Stimulated activated naive B cell treated with anti-CD40 and anti-IgM and Interleukin-4, amounts not matched to agents 10 μg/mL and 1 μg/mL and 100 μg/mL, for 72 hours (primary cell): ENCODE data around the gene CFAP210.
A peak's percentile ranks its signal among the peaks of the same experiment; 100 is the strongest.
"Not testable (repeated sequence)": the region's sequence is repeated elsewhere in the genome, so short reads cannot be mapped to it uniquely, and the experiment has no call there.

Experiments used
- ATAC-seq, 2 donors: fragments of 150-1000 bp; cut with Tn5 transposase; replicated peaks; 2 replicates each; pipeline ENCODE4 v1.10.0; 2021; ENCODE audit warnings: moderate library complexity in 1 of 2
- DNase-seq: peaks from one replicate; pipeline ENCODE4 v3.0.0; 2021
- H3K27ac Mint-ChIP-seq: one replicate; pipeline ENCODE4 v1.8.0; 2022; ENCODE audit warnings: mild to moderate bottlenecking, mixed read lengths
- H3K27me3 Mint-ChIP-seq, 2 donors: one replicate each; pipeline ENCODE4 v1.8.0; 2022; ENCODE audit warnings: mixed read lengths in 2 of 2
- H3K36me3 Mint-ChIP-seq, 2 donors: one replicate each; pipeline ENCODE4 v1.8.0; 2022; ENCODE audit warnings: mixed read lengths in 2 of 2, mild to moderate bottlenecking in 1 of 2
- H3K4me1 Mint-ChIP-seq, 2 donors: one replicate each; pipeline ENCODE4 v1.8.0; 2022; ENCODE audit warnings: mixed read lengths in 2 of 2, mild to moderate bottlenecking in 1 of 2
- H3K4me3 Mint-ChIP-seq, 2 donors: one replicate each; pipeline ENCODE4 v1.8.0; 2022; ENCODE audit warnings: mild to moderate bottlenecking in 2 of 2, mixed read lengths in 2 of 2, moderate library complexity in 1 of 2
- H3K9me3 Mint-ChIP-seq, 2 donors: one replicate each; pipeline ENCODE4 v1.8.0; 2022; ENCODE audit warnings: mixed read lengths in 2 of 2, mild to moderate bottlenecking in 1 of 2

The CFAP210 gene

GRCh38 chr2:169704160-169704708, 10.0 kb upstream of the CFAP210 start:
- peaks cover 9 to 32% of the 10 kb centered on the region in 2 donors for H3K36me3 Mint-ChIP-seq
- H3K27me3 Mint-ChIP-seq: no peaks in the 10 kb centered on the region
- no peak overlapping the region for H3K4me3 Mint-ChIP-seq
- H3K9me3 Mint-ChIP-seq: no peaks in the 10 kb centered on the region
- H3K4me1 Mint-ChIP-seq: peaks cover 0 to 5% of the 10 kb centered on the region in 2 donors
- no peak for ATAC-seq
- no peak overlapping the region for H3K27ac Mint-ChIP-seq
- DNase-seq: no peak

DNA sequence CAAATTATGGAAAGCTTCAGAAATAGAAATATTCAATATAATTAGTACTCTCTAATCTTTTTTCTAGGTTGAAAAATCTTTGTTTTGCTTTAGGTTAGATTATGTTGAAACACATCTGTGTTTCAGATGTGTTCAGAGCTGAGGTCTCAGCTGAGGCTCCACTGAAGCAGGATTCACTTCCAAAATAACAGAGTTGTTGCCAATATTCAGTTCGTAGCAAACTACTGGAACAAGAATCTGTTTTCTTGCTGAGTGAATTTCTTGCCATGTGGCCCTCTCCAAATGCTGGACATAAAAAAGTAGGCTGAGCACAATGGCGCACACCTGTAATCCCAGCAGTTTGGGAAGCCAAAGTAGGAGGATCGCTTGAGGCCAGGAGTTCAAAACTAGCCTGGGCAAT, 8.8 kb upstream of the CFAP210 start:
- H3K4me3 Mint-ChIP-seq: no peak overlapping the region
- H3K27ac Mint-ChIP-seq: no peak overlapping the region
- H3K4me1 Mint-ChIP-seq: peaks cover 0 to 5% of the 10 kb centered on the region in 2 donors
- peaks cover 11 to 39% of the 10 kb centered on the region in 2 donors for H3K36me3 Mint-ChIP-seq
- DNase-seq (no peak), ATAC-seq (no peak)
- H3K27me3 Mint-ChIP-seq: no peaks in the 10 kb centered on the region
- no peaks in the 10 kb centered on the region for H3K9me3 Mint-ChIP-seq

DNA sequence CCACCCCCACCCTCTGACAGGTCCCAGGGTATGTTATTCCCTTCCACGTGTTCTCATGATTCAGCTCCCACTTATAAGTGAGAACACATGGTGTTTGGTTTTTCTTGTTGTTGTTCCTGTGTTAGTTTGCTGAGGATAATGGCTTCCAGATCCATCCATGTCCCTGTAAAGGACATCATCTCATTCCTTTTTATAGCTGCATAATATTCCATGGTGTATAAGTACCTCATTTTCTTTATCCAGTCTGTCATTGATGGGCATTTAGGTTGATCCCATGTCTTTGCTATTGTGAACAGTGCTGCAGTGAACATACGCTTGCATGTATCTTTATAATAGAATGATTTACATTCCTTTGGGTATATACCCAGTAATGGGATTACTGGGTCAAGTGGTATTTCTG, 5.0 kb upstream of the CFAP210 start:
- H3K4me1 Mint-ChIP-seq, H3K27me3 Mint-ChIP-seq, DNase-seq, H3K9me3 Mint-ChIP-seq, H3K27ac Mint-ChIP-seq, ATAC-seq, H3K4me3 Mint-ChIP-seq: not testable (repeated sequence)
- H3K36me3 Mint-ChIP-seq: peaks cover 14 to 38% of the 10 kb centered on the region in 2 donors

GRCh38 chr2:169696381-169696780, 2.2 kb upstream of the CFAP210 start:
- DNase-seq (no peak), ATAC-seq (no peak)
- H3K36me3 Mint-ChIP-seq: peaks cover 13 to 27% of the 10 kb centered on the region in 2 donors
- peaks cover 11 to 13% of the 10 kb centered on the region in 2 donors for H3K27me3 Mint-ChIP-seq
- no peak overlapping the region for H3K4me3 Mint-ChIP-seq
- H3K27ac Mint-ChIP-seq: no peak overlapping the region
- peaks cover 3 to 4% of the 10 kb centered on the region in 2 donors for H3K9me3 Mint-ChIP-seq
- peaks cover 6 to 13% of the 10 kb centered on the region in 2 donors for H3K4me1 Mint-ChIP-seq

- DNase-seq (no peak), ATAC-seq (no peak)
- H3K27me3 Mint-ChIP-seq: peaks cover 16 to 20% of the 10 kb centered on the region in 2 donors
- peak overlapping the region; percentile 88 to 94 for H3K4me3 Mint-ChIP-seq
- peaks cover 6 to 13% of the 10 kb centered on the region in 2 donors for H3K4me1 Mint-ChIP-seq
- H3K27ac Mint-ChIP-seq: peak overlapping the region; percentile 94
- H3K36me3 Mint-ChIP-seq: peaks cover 14 to 23% of the 10 kb centered on the region in 2 donors
- peaks cover 6 to 9% of the 10 kb centered on the region in 2 donors for H3K9me3 Mint-ChIP-seq
Observed at GRCh38 chr2:169694894-169695260, 672 bp upstream of the CFAP210 start.

DNA sequence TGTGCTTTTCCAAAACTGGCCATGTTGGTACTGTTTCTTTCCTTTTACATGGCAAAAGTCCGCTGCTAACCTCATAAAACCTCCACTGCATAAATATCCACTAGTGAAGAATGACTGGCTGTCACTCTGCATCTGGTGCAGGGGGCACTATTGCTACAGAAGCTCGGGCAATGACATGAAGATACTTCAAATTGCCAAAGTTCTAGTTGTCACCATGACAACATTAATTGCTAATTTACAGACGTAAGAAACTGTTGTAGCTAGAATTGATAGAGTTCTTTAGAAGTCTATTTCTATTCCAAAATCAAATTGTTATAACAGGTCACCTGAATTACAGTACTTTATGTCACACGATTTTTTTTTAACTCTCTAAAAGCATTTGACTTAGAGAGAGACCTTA, 845 bp downstream of the CFAP210 start:
- no peak for ATAC-seq
- peak overlapping the region; percentile 88 to 94 for H3K4me3 Mint-ChIP-seq
- no peak for DNase-seq
- peak overlapping the region; percentile 94 for H3K27ac Mint-ChIP-seq
- peaks cover 11 to 18% of the 10 kb centered on the region in 2 donors for H3K36me3 Mint-ChIP-seq
- peaks cover 12 to 15% of the 10 kb centered on the region in 2 donors for H3K9me3 Mint-ChIP-seq
- peaks cover 22 to 27% of the 10 kb centered on the region in 2 donors for H3K27me3 Mint-ChIP-seq
- H3K4me1 Mint-ChIP-seq: peaks cover 6 to 8% of the 10 kb centered on the region in 2 donors

DNA sequence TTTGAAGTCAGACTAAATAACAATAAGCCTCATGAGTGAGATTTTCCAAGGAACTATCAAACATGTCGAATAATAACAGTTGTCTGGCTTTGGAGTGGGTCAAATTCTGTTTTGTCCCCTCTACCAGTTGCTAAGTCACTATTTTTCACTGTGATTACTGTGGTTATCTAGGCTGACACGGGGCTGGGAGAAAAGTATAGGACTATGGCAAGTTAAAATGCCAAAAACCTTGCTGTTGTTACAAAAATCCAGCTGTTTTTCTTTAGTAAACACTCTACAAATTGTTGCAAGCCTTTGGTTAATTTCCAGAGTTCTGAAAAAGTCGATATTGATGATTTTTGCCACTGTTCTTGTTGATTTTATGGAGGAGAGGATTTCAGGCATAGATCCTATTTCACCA, 1.5 kb downstream of the CFAP210 start:
- H3K9me3 Mint-ChIP-seq: peaks cover 14 to 16% of the 10 kb centered on the region in 2 donors
- peaks cover 6 to 8% of the 10 kb centered on the region in 2 donors for H3K4me1 Mint-ChIP-seq
- H3K36me3 Mint-ChIP-seq: peaks cover 11 to 16% of the 10 kb centered on the region in 2 donors
- DNase-seq (no peak), ATAC-seq (no peak)
- H3K4me3 Mint-ChIP-seq: no peak overlapping the region
- H3K27ac Mint-ChIP-seq: no peak overlapping the region
- peaks cover 23 to 29% of the 10 kb centered on the region in 2 donors for H3K27me3 Mint-ChIP-seq

DNA sequence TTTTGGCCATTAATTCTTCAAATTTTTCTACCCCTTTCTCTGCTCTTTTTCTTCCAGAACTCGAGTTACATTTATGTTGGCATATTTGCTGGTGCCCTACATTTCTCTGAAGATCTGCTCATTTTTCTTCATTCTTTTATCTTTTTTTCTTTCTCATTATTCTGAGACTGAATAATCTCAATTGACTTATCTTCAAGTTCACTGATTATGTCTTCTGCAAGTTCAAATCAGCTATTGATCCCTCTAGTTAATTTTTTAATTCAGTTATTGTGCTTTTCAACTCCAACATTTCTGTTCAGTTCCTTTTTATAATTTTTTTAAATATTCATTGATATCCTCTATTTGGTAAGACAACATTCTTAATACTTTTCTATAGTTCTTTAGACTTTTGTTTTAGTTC, 3.2 kb downstream of the CFAP210 start:
- H3K4me1 Mint-ChIP-seq: peaks cover 6 to 8% of the 10 kb centered on the region in 2 donors
- no peak for ATAC-seq
- peaks cover 30 to 36% of the 10 kb centered on the region in 2 donors for H3K27me3 Mint-ChIP-seq
- H3K27ac Mint-ChIP-seq: no peak overlapping the region
- peaks cover 16 to 19% of the 10 kb centered on the region in 2 donors for H3K9me3 Mint-ChIP-seq
- H3K4me3 Mint-ChIP-seq: no peak overlapping the region
- H3K36me3 Mint-ChIP-seq: peaks cover 12 to 13% of the 10 kb centered on the region in 2 donors
- no peak for DNase-seq

- Mint-ChIP-seq H3K9me3 (peaks cover 16 to 19% of the 10 kb centered on the region in 2 donors), H3K27me3 (peaks cover 30 to 36% of the 10 kb centered on the region in 2 donors), H3K36me3 (peaks cover 12 to 13% of the 10 kb centered on the region in 2 donors)
- H3K4me3 Mint-ChIP-seq, H3K27ac Mint-ChIP-seq, H3K4me1 Mint-ChIP-seq, ATAC-seq, DNase-seq: not testable (repeated sequence)
Observed at GRCh38 chr2:169687943-169688342, 6.3 kb downstream of the CFAP210 start.

GRCh38 chr2:169686825-169687224, 7.4 kb downstream of the CFAP210 start:
- ATAC-seq, DNase-seq, H3K27ac Mint-ChIP-seq, H3K4me3 Mint-ChIP-seq, H3K4me1 Mint-ChIP-seq: not testable (repeated sequence)
- H3K27me3 Mint-ChIP-seq: peaks cover 24 to 28% of the 10 kb centered on the region in 2 donors
- H3K36me3 Mint-ChIP-seq: peaks cover 12 to 13% of the 10 kb centered on the region in 2 donors
- H3K9me3 Mint-ChIP-seq: peaks cover 16 to 19% of the 10 kb centered on the region in 2 donors

- H3K4me1 Mint-ChIP-seq, DNase-seq, H3K27ac Mint-ChIP-seq, H3K4me3 Mint-ChIP-seq, ATAC-seq: not testable (repeated sequence)
- Mint-ChIP-seq H3K9me3 (peaks cover 10 to 11% of the 10 kb centered on the region in 2 donors), H3K36me3 (peaks cover 8 to 12% of the 10 kb centered on the region in 2 donors), H3K27me3 (peaks cover 14 to 22% of the 10 kb centered on the region in 2 donors)
Observed at GRCh38 chr2:169684712-169685111, 9.5 kb downstream of the CFAP210 start.

DNA sequence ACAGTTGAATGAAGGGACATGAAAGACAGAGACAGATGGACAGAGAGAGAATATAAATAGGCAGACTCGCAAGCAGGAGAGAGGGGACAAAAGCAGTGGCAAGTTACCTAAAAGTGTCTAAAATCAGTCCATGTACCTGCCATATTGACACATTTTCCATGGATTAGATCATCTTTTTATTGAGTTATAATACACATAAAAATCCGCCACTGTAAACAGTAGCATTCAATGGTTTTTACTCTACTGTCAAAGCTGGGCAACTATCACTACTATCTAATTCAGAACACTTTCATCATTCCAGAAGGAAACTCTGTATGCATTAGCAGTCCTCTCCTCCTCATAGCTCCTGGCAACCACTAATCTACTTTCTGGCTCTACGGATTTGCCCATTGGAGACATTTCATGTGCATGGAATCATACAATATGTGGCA, 10.1 kb downstream of the CFAP210 start:
- DNase-seq: no peak
- ATAC-seq: no peak
- no peak overlapping the region for H3K4me3 Mint-ChIP-seq
- peaks cover 14 to 22% of the 10 kb centered on the region in 2 donors for H3K27me3 Mint-ChIP-seq
- peaks cover 10 to 11% of the 10 kb centered on the region in 2 donors for H3K9me3 Mint-ChIP-seq
- peaks cover 8 to 12% of the 10 kb centered on the region in 2 donors for H3K36me3 Mint-ChIP-seq
- no peaks in the 10 kb centered on the region for H3K4me1 Mint-ChIP-seq
- no peak overlapping the region for H3K27ac Mint-ChIP-seq

GRCh38 chr2:169683425-169684134, 10.6 kb downstream of the CFAP210 start:
- Mint-ChIP-seq H3K27ac (no peak overlapping the region), H3K27me3 (peaks cover 11 to 17% of the 10 kb centered on the region in 2 donors), H3K4me3 (no peak overlapping the region), H3K4me1 (no peaks in the 10 kb centered on the region), H3K36me3 (peaks cover 4 to 8% of the 10 kb centered on the region in 2 donors), H3K9me3 (peaks cover 7 to 8% of the 10 kb centered on the region in 2 donors)
- no peak for DNase-seq
- no peak for ATAC-seq

GRCh38 chr2:169683054-169683424, 11.2 kb downstream of the CFAP210 start:
- Mint-ChIP-seq H3K27me3 (peaks cover 7 to 13% of the 10 kb centered on the region in 2 donors), H3K27ac (no peak overlapping the region), H3K4me3 (no peak overlapping the region), H3K9me3 (peaks cover 4% of the 10 kb centered on the region in 2 donors), H3K36me3 (peaks cover 0 to 5% of the 10 kb centered on the region in 2 donors), H3K4me1 (no peaks in the 10 kb centered on the region)
- DNase-seq (no peak), ATAC-seq (no peak)

DNA sequence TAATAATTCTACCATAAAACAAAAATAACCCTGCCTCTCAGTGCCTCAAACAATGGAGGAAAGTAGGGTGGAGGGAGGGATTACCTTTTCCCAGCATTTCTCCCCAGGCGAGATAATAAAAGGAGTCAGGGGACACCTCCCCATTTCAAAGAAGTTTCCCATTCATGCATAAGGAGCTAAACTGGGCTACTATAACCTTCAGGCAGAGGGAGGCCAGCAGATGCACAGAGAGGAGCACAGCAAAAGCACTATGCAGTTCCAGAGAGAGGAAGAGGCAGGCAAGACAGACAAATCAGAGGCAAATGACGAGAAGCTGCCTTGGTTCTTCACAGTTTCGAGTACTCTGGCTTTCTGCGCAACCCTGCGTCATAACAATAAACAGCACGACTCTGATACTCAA, 17.4 kb downstream of the CFAP210 start:
- H3K4me3 Mint-ChIP-seq: no peak overlapping the region
- peaks cover 6 to 14% of the 10 kb centered on the region in 2 donors for H3K27me3 Mint-ChIP-seq
- H3K36me3 Mint-ChIP-seq: no peaks in the 10 kb centered on the region
- no peaks in the 10 kb centered on the region for H3K4me1 Mint-ChIP-seq
- H3K9me3 Mint-ChIP-seq: peaks cover 0 to 2% of the 10 kb centered on the region in 2 donors
- DNase-seq: no peak
- ATAC-seq: no peak
- no peak overlapping the region for H3K27ac Mint-ChIP-seq
